Endodermal cell (in vitro differentiated cells): ENCODE results near the gene NATD1. TPM values are rescaled to one million over a fixed set of nuclear protein-coding genes. Genes with fewer than 3 reads are reported as not detected.

Experiments used
- DNase-seq: peaks from one replicate; pipeline ENCODE4 v3.0.0-alpha.2; 2017
- H3K27ac ChIP-seq: 2 replicates; pipeline ENCODE4 v1.5.1; 2013; ENCODE audit warnings: mild to moderate bottlenecking, low read depth, low read length, moderate library complexity
- H3K27me3 ChIP-seq: 2 replicates; pipeline ENCODE4 v1.6.1; 2013; ENCODE audit warnings: mild to moderate bottlenecking, low read length, moderate library complexity; ENCODE audit not compliant: insufficient read depth, control insufficient read depth, poor library complexity, severe bottlenecking
- H3K36me3 ChIP-seq: 2 replicates; pipeline ENCODE4 v1.7.0; 2013; ENCODE audit warnings: mild to moderate bottlenecking, low read length, moderate library complexity; ENCODE audit not compliant: control insufficient read depth, insufficient read depth
- H3K4me1 ChIP-seq: one replicate; pipeline ENCODE4 v1.7.0; 2013; ENCODE audit warnings: low read length; ENCODE audit not compliant: control insufficient read depth, insufficient read depth
- H3K4me3 ChIP-seq: 2 replicates; pipeline ENCODE4 v1.5.1; 2013; ENCODE audit warnings: mild to moderate bottlenecking, low read length, moderate library complexity
- H3K9ac ChIP-seq: 2 replicates; pipeline ENCODE4 v1.6.1; 2013; ENCODE audit warnings: mild to moderate bottlenecking, low read length, moderate library complexity; ENCODE audit not compliant: poor library complexity, severe bottlenecking; ENCODE audit errors: extremely low read depth
- H3K9me3 ChIP-seq: 2 replicates; pipeline ENCODE4 v1.6.1; 2013; ENCODE audit warnings: mild to moderate bottlenecking, low read length, moderate library complexity; ENCODE audit not compliant: control insufficient read depth
- H3K27ac Mint-ChIP-seq: 2 replicates; pipeline ENCODE4 v1.8.0; 2020; ENCODE audit warnings: mixed read lengths
- H3K27me3 Mint-ChIP-seq: 2 replicates; pipeline ENCODE4 v1.8.0; 2021; ENCODE audit warnings: mild to moderate bottlenecking, mixed read lengths; ENCODE audit not compliant: insufficient read depth
- H3K36me3 Mint-ChIP-seq: 2 replicates; pipeline ENCODE4 v1.8.0; 2020; ENCODE audit warnings: low read depth, mixed read lengths
- H3K4me1 Mint-ChIP-seq: 2 replicates; pipeline ENCODE4 v1.8.0; 2020; ENCODE audit warnings: mixed read lengths
- H3K4me3 Mint-ChIP-seq: 2 replicates; pipeline ENCODE4 v1.8.0; 2020; ENCODE audit warnings: mild to moderate bottlenecking, moderate library complexity, mixed read lengths
- H3K9me3 Mint-ChIP-seq: 2 replicates; pipeline ENCODE4 v1.8.0; 2020; ENCODE audit warnings: mild to moderate bottlenecking, mixed read lengths
- CTCF ChIP-seq: fragments of 200-600 bp; sonication (generic); conservative IDR thresholded peaks from 2 replicates; pipeline ENCODE4 v1.5.0; 2021; ENCODE audit warnings: antibody characterized with exemption, mild to moderate bottlenecking
- WGBS, 2 experiments: methylation state at CpG; one replicate each; pipeline versions ENCODE4 v1.1.5 to v1.1.7; 2013; ENCODE audit warnings: missing lambda C conversion rate in 2 of 2, mixed read lengths in 1 of 2; ENCODE audit not compliant: insufficient coverage in 1 of 2, insufficient read length in 1 of 2; 5-methylcytosine and 5-hydroxymethylcytosine counted together
- total RNA-seq, 2 donors: library from RNA; stranded (reverse); fragmentation: NEBNext Ultra II Directional in 1 of 2; extraction: Animal tissue kit (Norgen Biotek cat#: 25700) in 1 of 2; gene quantifications; 2 replicates in 1 of 2; 3 replicates in 1 of 2; pipeline ENCODE4 v1.2.1, GENCODE V29; 2021

Gene NATD1
- total RNA-seq, 2 donors from 2014 or later, result 12.2 to 17.2 TPM

GRCh38 chr17:21208352-21208751 is 44.9 kb downstream of the NATD1 start:
- WGBS, 2 experiments, result 95 to 96% methylated on average over 6 to 7 of the region's 7 CpGs
- Histone ChIP-seq H3K27me3 (no peaks in the 10 kb centered on the region), H3K9ac (no peak overlapping the region), H3K4me1 (peaks cover 14% of the 10 kb centered on the region), H3K9me3 (no peaks in the 10 kb centered on the region), H3K36me3 (peaks cover 36% of the 10 kb centered on the region), H3K27ac (no peak overlapping the region), H3K4me3 (no peak overlapping the region)
- peaks cover 23% of the 10 kb centered on the region for H3K36me3 Mint-ChIP-seq
- H3K4me1 Mint-ChIP-seq, result peaks cover 26% of the 10 kb centered on the region
- no peaks in the 10 kb centered on the region for H3K27me3 Mint-ChIP-seq
- no peak for DNase-seq
- H3K27ac Mint-ChIP-seq, result no peak overlapping the region
- no peaks in the 10 kb centered on the region for H3K9me3 Mint-ChIP-seq
- TF ChIP-seq CTCF, result no peak
- H3K4me3 Mint-ChIP-seq, result no peak overlapping the region

- H3K4me3 Mint-ChIP-seq, result no peak overlapping the region
Observed at GRCh38 chr17:21204935-21205334, 48.3 kb downstream of the NATD1 start.

GRCh38 chr17:21202512-21202911 is 50.7 kb downstream of the NATD1 start:
- peaks cover 34% of the 10 kb centered on the region for H3K4me1 Mint-ChIP-seq
- no peak overlapping the region for H3K4me3 Mint-ChIP-seq
- no peak overlapping the region for H3K4me3 ChIP-seq
- no peak overlapping the region for H3K9ac ChIP-seq
- H3K36me3 ChIP-seq, result peaks cover 24% of the 10 kb centered on the region
- H3K9me3 Mint-ChIP-seq, result no peaks in the 10 kb centered on the region
- H3K27me3 ChIP-seq, result no peaks in the 10 kb centered on the region
- no peaks in the 10 kb centered on the region for H3K27me3 Mint-ChIP-seq
- no peak overlapping the region for H3K27ac Mint-ChIP-seq
- H3K4me1 ChIP-seq, result peaks cover 10% of the 10 kb centered on the region
- H3K36me3 Mint-ChIP-seq, result peaks cover 19% of the 10 kb centered on the region
- H3K27ac ChIP-seq, result no peak overlapping the region
- WGBS, 2 experiments, result 92 to 100% methylated on average over 3 to 12 of the region's 12 CpGs
- no peaks in the 10 kb centered on the region for H3K9me3 ChIP-seq
- no peak for DNase-seq
- TF ChIP-seq CTCF, result no peak

More at GRCh38 chr17:21204935-21205334, 48.3 kb downstream of the NATD1 start:
- Mint-ChIP-seq H3K9me3 (no peaks in the 10 kb centered on the region), H3K36me3 (peaks cover 14% of the 10 kb centered on the region), H3K27me3 (no peaks in the 10 kb centered on the region), H3K4me1 (peaks cover 25% of the 10 kb centered on the region), H3K27ac (peak overlapping the region; percentile 36)
- 85 to 100% methylated on average over 1 to 9 of the region's 9 CpGs for WGBS, 2 experiments
- no peak overlapping the region for H3K27ac ChIP-seq
- peaks cover 29% of the 10 kb centered on the region for H3K36me3 ChIP-seq
- no peaks in the 10 kb centered on the region for H3K27me3 ChIP-seq
- no peak overlapping the region for H3K4me3 ChIP-seq
- peaks cover 7% of the 10 kb centered on the region for H3K4me1 ChIP-seq
- H3K9me3 ChIP-seq, result no peaks in the 10 kb centered on the region
- no peak for TF ChIP-seq CTCF
- no peak overlapping the region for H3K9ac ChIP-seq
- DNase-seq, result peak; percentile 65
